IMR-90 (cell line): Measurements from ENCODE around the gene THOC2.

ENCODE experiments used
- BHLHE40 ChIP-seq: fragments of 150-350 bp; IDR thresholded peaks from 2 replicates; pipeline ENCODE4 v1.6.1; 2016; ENCODE audit warnings: mild to moderate bottlenecking, low read depth, low read length
- CTCF ChIP-seq: conservative IDR thresholded peaks from 2 replicates; pipeline ENCODE4 v1.5.1; 2012; ENCODE audit warnings: mild to moderate bottlenecking, low read depth, low read length, improper control_type of control experiment
- POLR2A ChIP-seq: IDR thresholded peaks from 2 replicates; pipeline ENCODE4 v1.6.1; 2012; ENCODE audit warnings: mild to moderate bottlenecking, low read depth, low read length

GRCh38 chrX:123745511-123745910, 12.7 kb upstream of the THOC2 start:
- TF ChIP-seq BHLHE40 = no peak
- TF ChIP-seq POLR2A = no peak
- TF ChIP-seq CTCF = no peak
